HG03039 (cell line): ENCODE data around the gene PLA2G3.

Experiments
- ATAC-seq: cut with Tn5 transposase; IDR thresholded peaks from one replicate; pipeline ENCODE4 v1.9.1; 2021; ENCODE audit warnings: mild to moderate bottlenecking, moderate library complexity; ENCODE audit not compliant: unreplicated experiment

PLA2G3 gene

DNA sequence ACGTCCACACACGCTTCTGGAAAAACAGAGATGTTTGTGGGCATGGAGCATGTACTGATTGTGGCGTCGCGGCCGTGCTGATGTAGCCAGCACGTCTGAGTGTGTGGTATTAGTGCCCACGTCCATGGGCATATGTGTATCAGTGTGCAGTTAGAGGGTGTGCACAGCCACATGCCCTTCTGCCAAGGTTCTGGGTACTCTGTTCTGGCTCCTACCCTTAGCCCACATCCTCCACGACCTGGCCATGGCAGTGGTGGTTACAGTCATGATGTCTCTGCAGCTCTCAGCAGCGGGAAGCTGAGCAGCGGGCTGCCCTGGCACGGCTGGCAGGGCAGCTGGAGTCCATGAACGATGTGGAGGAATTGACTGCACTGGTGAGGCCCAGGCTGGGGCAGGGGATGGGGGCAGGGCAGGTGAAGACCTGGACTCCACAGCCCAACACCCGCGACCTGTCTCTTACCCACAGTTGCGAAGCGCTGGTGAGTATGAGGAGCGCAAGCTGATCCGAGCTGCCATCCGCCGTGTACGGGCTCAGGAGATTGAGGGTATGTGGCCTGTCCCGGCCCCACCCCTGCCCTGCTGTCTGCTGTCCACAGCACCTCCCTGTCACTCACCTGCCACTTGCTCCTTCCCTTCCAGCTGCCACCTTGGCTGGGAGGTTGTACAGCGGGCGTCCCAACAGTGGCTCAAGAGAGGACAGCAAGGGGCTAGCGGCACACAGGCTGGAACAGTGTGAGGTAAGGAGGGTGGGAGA, 51.9 kb downstream of the PLA2G3 start:
- ATAC-seq = no peak

DNA sequence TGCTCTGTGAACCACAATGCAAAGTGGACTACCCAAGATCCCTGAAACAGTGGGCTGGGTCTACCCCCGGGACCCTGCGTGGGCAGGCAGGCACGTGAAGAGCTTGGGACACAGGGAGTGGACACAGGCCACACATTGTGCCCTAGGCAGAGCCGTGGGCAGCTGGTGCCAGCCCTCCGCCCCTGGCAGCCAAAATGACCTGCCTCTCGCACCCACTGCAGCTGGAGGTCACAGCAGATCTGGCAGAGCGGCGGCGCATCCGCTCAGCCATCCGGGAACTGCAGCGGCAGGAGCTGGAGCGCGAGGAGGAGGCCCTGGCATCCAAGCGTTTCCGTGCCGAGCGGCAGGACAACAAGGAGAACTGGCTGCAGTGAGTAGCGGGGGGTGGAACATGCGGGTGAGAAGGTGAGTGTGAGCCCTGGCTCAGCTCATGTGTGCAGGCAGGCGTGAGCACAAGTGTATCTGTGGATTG, 52.5 kb downstream of the PLA2G3 start:
- no peak for ATAC-seq

DNA sequence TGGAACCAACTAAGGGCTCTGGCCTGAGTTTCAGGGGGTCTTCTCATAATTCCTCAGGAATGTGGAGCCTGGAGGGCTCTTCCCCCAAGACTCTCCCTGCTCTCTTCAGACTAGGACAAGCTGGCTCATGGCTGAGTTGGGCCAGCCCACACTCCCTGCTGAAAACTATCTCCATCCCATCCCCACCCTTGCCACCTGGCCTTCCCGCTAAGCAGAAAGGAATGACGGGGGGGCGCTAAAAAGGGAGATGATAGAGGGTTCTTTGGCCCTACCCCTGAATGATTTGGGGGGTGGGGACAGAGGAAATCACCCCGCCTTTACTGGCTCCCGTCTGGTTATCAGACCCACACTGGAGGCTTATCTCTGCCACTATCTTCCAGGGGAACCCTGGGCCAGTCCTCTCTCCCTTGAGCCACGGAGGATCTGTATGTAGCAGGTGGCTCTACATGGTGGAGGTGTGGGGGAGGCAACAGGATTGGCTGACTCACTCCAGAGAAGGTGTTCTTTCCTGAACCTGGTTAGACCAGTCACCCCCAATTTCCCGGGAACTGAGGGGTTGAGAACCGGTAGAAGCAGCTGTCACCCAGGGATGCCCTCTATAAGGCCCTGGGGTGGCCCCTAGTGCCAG, 53.5 kb downstream of the PLA2G3 start:
- no peak for ATAC-seq

DNA sequence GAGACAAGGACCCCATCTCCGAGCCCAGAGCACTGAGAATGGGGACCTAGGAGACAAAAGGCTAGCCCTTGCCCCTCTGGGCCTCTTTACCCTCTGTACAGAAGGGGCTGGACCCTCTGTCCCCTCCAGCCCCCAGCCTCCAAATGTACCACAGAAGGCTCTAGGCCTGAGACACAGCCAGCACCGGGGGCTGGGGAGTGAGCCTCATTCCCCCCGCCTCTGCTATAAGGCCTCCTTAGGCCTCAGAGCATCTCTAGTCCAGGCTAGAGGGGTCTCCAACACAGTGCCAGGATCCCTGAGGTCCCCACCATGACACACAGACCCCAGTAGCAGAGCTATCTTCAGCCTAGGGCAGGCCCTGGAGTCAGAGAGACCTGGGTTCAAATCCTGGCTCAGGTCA, 54.4 kb downstream of the PLA2G3 start:
- ATAC-seq = no peak

DNA sequence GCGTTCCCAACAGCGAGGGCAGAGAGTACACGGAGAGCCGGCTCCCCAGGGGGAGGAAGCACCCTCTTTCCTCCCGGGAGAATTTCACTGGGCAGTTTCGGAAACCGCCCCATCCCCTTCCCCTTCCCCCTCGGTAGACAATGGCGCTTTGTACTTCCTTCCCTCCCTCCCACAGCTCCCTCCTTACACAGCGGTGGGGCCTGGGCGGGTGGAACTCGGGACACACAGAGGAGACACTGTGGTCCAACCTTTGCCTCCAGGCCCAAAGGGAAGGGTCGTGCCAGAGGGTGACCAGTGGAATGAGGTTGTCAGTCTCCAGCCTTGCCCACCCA, 54.8 kb downstream of the PLA2G3 start:
- ATAC-seq = no peak

DNA sequence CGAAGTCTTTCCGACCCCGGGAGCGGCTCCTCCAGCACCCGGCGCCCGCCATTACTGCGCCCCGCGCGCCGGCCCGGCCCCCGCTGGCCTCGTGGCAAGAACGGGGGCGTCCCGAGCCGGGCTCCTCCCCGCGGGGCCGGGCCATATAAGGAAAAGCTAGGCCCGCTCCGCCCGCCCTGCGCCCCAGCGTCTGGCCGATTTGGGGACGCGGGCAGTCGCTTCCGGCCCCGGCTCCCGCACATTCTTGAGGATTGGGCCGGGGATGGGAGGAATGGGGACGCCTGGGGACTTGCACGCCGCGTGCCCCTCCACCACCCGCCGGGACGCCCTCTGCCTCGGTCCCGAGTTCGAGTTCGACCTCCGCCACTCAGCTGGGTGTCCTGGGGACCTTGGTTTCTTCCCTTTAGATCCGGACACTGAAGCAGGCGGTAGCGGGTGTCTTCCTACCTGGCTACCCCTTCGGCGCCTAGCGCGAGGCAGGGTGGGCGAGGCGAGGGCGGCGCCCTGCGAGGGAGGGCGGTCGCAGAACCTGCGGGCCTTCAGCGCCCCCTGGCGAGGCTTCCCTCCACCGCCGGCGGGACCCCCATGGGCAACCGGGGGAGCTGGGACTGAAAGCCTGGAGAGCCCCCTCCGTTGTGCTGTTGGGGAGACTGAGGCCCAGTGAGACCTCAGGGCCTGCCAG, 55.4 kb downstream of the PLA2G3 start:
- peak; percentile 46 for ATAC-seq
